Activated CD8-positive, alpha-beta memory T cell treated with anti-CD3 and anti-CD28 coated beads, Interleukin-2, amount 50 U/mL, for 1 hour (primary cell): Measurements from ENCODE around the gene ZER1.
"Not testable (repeated sequence)": the region's sequence is repeated elsewhere in the genome, so short reads cannot be mapped to it uniquely, and the experiment has no call there.

Experiments used
- DNase-seq: peaks from one replicate; pipeline ENCODE4 v3.0.0-alpha.2; 2020; ENCODE audit errors: extremely low read depth

Gene ZER1

GRCh38 chr9:128715436-128715750 lies 56.3 kb downstream of the ZER1 start:
- DNase-seq: no peak

DNA sequence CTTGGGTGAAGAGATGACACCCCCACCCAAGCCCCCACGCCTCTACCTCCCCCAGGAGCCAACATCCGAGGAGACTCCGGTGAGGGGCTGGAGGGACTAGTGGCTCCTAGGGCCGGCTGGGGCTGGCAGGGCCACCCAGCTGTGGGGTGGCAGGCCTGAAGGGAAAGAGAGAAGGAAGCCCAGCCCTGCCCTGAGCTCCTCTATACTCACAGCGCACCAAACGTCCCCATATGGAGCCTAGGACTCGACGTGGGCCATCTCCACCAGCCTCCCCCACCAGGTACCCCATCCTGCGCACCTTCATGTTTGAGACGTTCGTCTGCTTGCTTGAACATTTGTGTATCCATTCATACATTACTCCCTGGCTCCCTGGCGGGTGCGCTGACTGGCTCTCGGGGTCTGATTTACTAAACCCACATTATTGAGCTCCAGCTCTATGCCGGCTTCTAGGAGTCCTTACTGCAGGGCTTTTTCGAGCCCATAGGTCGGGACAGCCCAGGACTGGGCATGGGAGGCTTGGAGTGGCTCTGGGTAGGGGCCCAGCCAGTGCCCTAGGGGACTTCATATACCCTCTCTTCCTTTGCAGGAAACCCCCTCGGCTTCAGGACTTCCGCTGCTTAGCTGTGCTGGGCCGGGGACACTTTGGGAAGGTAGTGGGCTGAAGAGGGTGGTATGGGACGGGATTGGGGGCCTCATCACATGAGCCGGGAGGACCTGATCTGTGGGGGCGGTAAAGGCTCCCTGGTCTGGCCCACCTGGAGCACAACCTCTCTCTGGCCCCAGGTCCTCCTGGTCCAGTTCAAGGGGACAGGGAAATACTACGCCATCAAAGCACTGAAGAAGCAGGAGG lies 56.9 kb downstream of the ZER1 start:
- DNase-seq: no peak

GRCh38 chr9:128713941-128714573 lies 57.7 kb downstream of the ZER1 start:
- DNase-seq: no peak

DNA sequence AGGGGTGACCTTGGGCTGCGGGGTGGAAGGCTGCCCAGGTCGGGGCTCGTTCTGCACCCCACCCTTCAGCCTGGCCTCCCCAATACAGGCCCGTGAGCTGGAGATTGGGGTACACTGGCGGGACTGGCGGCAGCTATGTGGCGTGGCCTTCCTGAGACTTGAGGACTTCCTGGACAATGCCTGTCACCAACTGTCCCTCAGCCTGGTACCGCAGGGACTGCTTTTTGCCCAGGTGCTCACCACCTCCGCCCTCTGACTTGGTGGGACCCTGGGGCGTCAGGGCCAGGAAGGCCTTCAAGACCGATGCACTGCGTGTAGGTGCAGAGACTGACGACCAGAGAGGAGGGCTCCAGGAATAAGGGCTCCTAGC lies 58.3 kb downstream of the ZER1 start:
- DNase-seq: no peak

DNA sequence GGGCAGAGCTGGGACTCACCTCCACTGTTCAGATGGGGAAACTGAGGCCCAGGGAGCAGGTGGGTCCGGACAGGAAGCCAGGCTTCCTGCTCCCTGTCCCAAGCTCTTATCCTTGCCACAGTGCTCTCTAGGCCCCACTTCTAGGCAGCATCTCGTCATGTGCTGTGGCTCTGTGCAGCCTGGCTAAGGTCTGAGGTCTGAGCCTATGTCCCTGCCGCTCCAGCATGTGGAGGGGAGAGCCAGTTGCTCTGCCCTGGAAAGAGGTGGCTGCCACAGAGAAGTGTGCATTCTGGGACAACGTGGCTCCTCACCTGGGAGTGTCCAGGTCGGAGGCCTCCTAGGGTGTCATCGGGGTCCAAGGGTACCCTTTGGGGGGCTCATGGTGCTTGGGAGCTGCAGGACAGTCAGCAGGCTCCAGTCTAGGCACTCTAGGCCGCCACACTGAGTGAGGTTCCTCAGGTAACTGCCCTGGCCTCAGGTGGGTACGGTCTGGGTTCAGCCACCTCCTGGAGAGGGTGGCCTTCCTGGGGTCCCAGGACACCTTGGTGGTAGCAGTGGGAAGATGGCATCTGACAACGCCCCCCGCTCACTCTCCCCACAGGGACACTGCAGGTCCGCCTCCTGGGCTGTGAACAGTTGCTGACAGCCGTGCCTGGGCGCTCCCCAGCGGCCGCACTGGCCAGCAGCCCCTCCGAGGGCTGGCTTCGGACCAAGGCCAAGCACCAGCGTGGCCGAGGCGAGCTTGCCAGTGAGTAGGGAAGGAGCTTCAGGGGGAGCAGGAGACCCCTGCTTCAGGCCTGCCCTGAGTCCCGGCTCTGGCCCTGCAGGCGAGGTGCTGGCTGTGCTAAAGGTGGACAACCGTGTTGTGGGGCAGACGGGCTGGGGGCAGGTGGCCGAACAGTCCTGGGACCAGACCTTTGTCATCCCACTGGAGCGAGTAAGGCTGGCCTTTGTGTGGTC lies 59.0 kb downstream of the ZER1 start:
- DNase-seq: no peak

GRCh38 chr9:128707446-128707845 lies 64.3 kb downstream of the ZER1 start:
- no peak for DNase-seq

- DNase-seq: no peak
Observed at GRCh38 chr9:128706671-128707381, 64.9 kb downstream of the ZER1 start.

DNA sequence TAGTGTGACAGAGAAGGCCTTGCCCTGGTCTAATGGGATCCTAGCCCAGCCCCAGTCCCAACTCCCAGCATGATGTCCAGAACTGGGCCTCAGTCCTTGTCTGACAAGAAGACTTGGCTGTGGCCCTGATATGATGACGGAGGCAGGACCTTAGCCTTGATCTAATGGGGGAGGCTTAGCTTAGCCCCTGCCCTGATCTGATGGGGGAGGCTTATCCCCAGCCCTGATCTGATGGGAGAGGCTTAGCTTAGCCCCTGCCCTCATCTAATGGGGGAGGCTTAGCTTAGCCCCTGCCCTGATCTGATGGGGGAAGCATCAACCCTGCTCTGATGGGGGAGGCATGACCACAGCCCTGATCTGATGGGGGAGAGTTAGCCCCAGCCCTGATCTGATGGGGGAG lies 65.7 kb downstream of the ZER1 start:
- DNase-seq: no peak

- DNase-seq: no peak
Observed at GRCh38 chr9:128705051-128705965, 66.4 kb downstream of the ZER1 start.

DNA sequence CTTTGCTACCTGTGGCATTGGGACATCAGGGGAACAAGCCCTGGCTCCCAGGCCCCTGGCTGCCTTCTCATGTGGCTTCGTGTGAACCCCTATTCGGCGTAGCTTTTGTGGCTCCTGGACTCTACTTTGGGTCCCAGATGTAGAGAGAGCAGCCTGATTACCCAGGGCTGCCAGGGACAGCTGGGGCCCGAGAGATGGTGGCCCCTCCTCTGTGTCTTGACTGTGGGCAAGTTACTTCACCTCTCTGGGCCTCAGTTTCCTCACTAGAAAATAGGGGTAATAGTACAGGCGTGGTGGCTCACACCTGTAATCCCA lies 67.4 kb downstream of the ZER1 start:
- no peak for DNase-seq

- no peak for DNase-seq
Observed at GRCh38 chr9:128703616-128704355, 67.9 kb downstream of the ZER1 start.

DNA sequence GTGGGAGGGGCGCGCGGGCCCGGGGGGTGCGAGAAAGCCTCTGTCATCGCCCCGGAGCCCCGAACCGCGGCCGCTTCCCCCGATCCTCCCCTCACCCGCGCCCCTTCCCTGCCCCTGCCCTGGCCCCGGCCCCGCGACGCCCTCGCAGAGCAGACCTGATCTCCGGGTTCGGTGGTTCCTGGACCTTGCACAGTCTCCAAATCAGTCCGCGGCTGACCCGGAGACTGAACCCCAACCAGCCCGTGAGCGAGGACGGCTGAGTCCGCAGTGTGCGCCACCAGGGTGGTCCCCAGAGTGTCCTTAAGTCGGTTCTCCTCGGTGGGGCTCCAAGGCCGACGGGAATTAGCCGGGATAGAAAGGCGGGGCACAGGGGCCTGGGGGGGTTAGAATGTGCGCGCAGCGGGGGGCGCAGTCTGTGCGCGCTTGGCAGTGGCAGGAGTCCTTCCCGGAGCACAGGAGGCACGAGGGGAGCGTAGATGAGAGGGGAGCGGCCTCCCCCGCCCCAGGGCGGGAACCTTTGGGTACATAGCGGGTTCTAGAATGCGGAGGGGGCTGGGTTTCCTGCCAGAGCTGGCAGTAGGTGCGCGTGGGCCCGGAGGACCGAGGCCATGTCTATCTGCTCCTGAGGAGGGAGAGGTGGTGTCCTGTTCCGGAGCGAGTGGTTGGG lies 68.6 kb downstream of the ZER1 start:
- no peak for DNase-seq

DNA sequence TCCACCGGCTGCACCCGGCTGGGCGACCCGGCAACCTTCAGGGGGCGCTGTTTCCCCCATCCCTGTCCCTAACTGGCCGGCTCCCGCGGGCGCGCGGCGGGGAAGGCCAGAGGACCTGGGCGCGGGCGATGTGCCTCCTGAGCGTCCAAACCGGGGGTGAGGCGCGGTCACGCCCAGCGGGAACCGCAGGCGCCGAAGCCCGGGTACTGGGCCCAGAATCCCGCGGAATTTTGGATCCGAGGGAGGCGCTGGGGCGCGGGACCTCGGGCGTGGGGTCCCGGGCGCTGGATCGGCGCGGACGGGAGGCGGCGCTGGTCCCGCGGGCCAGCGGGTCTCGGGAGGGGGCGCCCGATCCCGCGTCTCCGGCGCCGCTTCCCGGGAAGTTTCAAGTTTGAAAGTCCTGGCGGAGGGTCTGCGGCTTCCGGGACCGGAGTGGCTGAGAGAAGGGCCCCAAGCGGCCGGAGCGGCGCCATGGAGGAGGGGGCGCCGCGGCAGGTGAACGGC lies 69.2 kb downstream of the ZER1 start, which contains the start of gene PKN3:
TSS of gene PKN3 (plus strand) at position 59 of the 504 bp plus-strand sequence. CDS start at position 472, 413 bp downstream.
- DNase-seq: peak; percentile 50

GRCh38 chr9:128701227-128701854 lies 70.4 kb downstream of the ZER1 start:
- DNase-seq: no peak

GRCh38 chr9:128699096-128699795 lies 72.5 kb downstream of the ZER1 start:
- not testable (repeated sequence) for DNase-seq

DNA sequence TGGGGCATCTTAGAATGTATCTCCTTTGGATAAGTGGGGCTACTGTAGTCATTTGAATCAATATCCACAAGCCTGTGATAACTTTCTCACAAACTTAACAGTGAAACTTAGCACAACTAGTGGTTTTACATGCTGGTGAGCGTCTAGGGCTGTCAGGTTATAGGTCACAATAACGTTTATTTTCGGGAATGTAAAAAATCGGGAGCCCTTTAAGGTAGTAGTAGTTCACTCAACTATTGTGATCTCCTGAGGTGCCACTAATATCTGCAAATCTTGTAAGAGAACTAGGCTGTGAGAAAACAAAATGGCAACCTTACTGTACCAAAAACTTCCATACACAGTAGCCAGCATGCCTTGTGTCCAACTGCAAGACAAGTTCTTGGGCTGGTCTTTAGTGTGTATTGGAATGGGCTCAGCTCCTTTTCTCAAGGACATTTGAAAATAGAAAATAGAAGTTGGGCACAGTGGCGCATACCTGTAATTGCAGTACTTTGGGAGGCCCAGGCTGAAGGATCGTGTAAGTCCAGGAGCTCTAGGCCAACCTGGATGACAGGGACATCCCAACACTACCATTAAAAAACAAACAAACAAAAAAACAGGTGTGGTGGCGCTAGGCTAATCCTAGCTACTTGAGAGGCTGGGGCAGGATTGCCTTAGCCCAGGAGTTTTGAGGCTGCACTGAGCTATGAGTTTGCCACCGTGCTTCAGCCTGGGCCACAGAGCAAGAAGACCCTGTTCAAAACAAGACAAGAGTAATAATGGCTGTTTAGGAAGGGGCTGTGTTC lies 74.6 kb downstream of the ZER1 start:
- DNase-seq: no peak

DNA sequence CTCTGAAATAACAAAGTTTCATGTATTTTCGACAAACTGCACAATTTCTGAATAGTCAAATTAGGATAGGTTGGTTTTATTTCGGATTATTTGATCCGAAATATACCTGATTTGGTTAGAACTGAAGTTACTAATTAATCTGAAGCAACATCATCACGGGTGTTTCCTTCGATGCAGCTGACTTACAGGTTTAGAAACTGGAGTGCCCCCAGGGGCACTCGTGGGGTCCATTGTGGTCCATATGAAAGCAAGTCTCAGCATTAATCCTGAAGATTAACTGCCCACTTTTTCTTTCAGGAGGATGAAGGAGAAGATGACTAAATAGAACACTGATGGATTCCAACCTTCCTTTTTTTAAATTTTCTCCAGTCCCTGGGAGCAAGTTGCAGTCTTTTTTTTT lies 77.4 kb downstream of the ZER1 start:
- no peak for DNase-seq
